NT2/D1 (cell line): ENCODE data around the gene GPN2.

Experiments
- SUZ12 ChIP-seq: IDR thresholded peaks from 2 replicates; pipeline ENCODE4 v1.6.1; 2011; ENCODE audit not compliant: insufficient read length, insufficient read depth; ENCODE audit errors: extremely low read depth
- YY1 ChIP-seq: IDR thresholded peaks from 2 replicates; pipeline ENCODE4 v1.6.1; 2011; ENCODE audit not compliant: insufficient read length, insufficient read depth

DNA sequence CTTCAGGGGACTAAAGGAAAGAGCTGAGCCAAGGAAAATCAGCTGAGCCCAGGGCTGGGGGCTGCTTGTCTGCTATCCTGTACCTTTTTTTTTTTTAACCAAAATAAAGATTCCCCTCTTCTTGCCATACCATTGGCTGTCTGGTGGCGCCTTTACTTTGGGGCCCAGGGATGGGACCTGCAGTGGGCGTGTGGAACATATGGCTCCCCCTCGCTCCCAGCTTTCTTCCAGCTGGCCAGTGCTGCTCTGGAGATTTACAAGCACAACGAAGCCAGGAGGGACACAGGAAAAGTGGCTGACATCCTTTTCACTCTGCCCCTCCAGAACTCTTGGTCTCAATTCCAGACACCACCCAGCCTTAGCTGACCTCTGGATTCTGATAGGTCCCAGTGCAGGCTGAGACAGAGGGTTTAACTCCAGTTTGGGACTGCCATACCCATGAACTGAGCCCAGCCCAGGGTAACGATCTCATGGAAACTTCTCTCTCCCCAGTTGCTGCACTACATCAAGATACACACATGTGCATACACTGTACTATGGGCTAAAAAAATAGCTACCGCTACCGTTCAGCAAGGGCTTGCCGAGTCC is 32.5 kb downstream of the GPN2 start:
- TF ChIP-seq YY1 (no peak), SUZ12 (no peak)
